CD4-positive, alpha-beta memory T cell (primary cell): ENCODE data around the gene CERS1. TPM values are rescaled to one million over a fixed set of nuclear protein-coding genes. Genes with fewer than 3 reads are reported as not detected.

Source experiments
- CTCF ChIA-PET: fragments of 350-600 bp; sonication (Branson Sonifier 250); formaldehyde crosslinking; loops from one replicate; lab custom pipeline; 2021; ENCODE audit warnings: inconsistent platforms; ENCODE audit not compliant: partially characterized antibody; lab: Charles Lee
- POLR2A ChIA-PET: fragments of 350-600 bp; sonication (Branson Sonifier 250); formaldehyde crosslinking; loops from one replicate; lab custom pipeline; 2021; ENCODE audit not compliant: partially characterized antibody; lab: Charles Lee
- DNase-seq, 5 donors: peaks; one replicate each; pipeline versions ENCODE4 v3.0.0 to v3.0.0-alpha.2; 2020 to 2022; ENCODE audit warnings: mixed read lengths in 1 of 5
- H3K27ac ChIP-seq: one replicate; pipeline ENCODE4 v1.7.0; 2013; ENCODE audit warnings: low read depth, low read length
- H3K27me3 ChIP-seq: 2 replicates; pipeline ENCODE4 v1.7.0; 2013; ENCODE audit warnings: mild to moderate bottlenecking, low read length, moderate library complexity; ENCODE audit not compliant: insufficient read depth
- H3K36me3 ChIP-seq: 2 replicates; pipeline ENCODE4 v1.7.0; 2013; ENCODE audit warnings: mild to moderate bottlenecking, low read length, moderate library complexity; ENCODE audit not compliant: insufficient read depth
- H3K4me1 ChIP-seq: 2 replicates; pipeline ENCODE4 v1.7.0; 2013; ENCODE audit warnings: mild to moderate bottlenecking, low read length, moderate library complexity; ENCODE audit not compliant: insufficient read depth
- H3K4me3 ChIP-seq, 2 donors: one replicate each; pipeline ENCODE4 v1.7.0; 2013; ENCODE audit warnings: low read length in 2 of 2, mild to moderate bottlenecking in 1 of 2
- H3K9me3 ChIP-seq, 2 donors: one replicate each; pipeline ENCODE4 v1.7.0; 2013; ENCODE audit warnings: low read length in 2 of 2, control low read depth in 1 of 2; ENCODE audit not compliant: control insufficient read depth in 1 of 2
- H3K27ac Mint-ChIP-seq, 7 donors: one replicate each; pipeline ENCODE4 v1.8.0; 2020 to 2021; ENCODE audit warnings: mixed read lengths in 7 of 7, mild to moderate bottlenecking in 6 of 7, inconsistent platforms in 3 of 7, moderate library complexity in 3 of 7
- H3K27me3 Mint-ChIP-seq, 2 donors: one replicate each; pipeline ENCODE4 v1.8.0; 2020 to 2021; ENCODE audit warnings: mixed read lengths in 2 of 2
- H3K36me3 Mint-ChIP-seq, 2 donors: one replicate each; pipeline ENCODE4 v1.8.0; 2020 to 2021; ENCODE audit warnings: mixed read lengths in 2 of 2, inconsistent platforms in 1 of 2, mild to moderate bottlenecking in 1 of 2
- H3K4me1 Mint-ChIP-seq, 4 donors: one replicate each; pipeline ENCODE4 v1.8.0; 2020 to 2021; ENCODE audit warnings: mixed read lengths in 4 of 4, mild to moderate bottlenecking in 1 of 4
- H3K4me3 Mint-ChIP-seq, 8 donors: one replicate each; pipeline ENCODE4 v1.8.0; 2020 to 2021; ENCODE audit warnings: mixed read lengths in 8 of 8, mild to moderate bottlenecking in 7 of 8, moderate library complexity in 6 of 8, inconsistent platforms in 3 of 8
- H3K9me3 Mint-ChIP-seq, 8 donors: one replicate each; pipeline ENCODE4 v1.8.0; 2020 to 2021; ENCODE audit warnings: mixed read lengths in 8 of 8, mild to moderate bottlenecking in 5 of 8, inconsistent platforms in 3 of 8, moderate library complexity in 1 of 8
- intact Hi-C: fragments of 100-400 bp; cut with micrococcal nuclease; formaldehyde crosslinking; loops from one replicate; pipeline ENCODE4 v1.15.1; 2023
- polyA plus RNA-seq, 2 donors: library from polyadenylated mRNA; unstranded; fragments of 300-500 nt; fragmentation: Illumina TruSeq; gene quantifications; one replicate each; pipeline ENCODE4 v1.2.3, GENCODE V29; 2021
- total RNA-seq, 2 experiments: library from RNA; stranded (reverse); gene quantifications; one replicate each; pipeline ENCODE4 v1.2.3, GENCODE V29; 2021

CERS1 gene
- total and polyA plus RNA-seq, 4 experiments from 2014 or later = not detected

- ChIA-PET POLR2A (interaction anchor here (0.6 to 2.3 kb wide), 6 partner anchors 10 to 430 kb away, joined by 3 to 19 read pairs (median 4); partner anchors contain the start of gene UPF1), CTCF (interaction anchor here (0.6 to 2.5 kb wide), 13 partner anchors 9 to 393 kb away, joined by 3 to 17 read pairs (median 3); partner anchors contain the start of gene REX1BD)
- Mint-ChIP-seq H3K36me3 (peaks cover 14 to 40% of the 10 kb centered on the region in 2 donors), H3K9me3 (peaks cover 0 to 3% (median 0%) of the 10 kb centered on the region in 8 donors), H3K27me3 (no peaks in the 10 kb centered on the region), H3K4me3 (peak overlapping the region; percentile 49 to 90 (median 70)), H3K27ac (peak overlapping the region in 5 of 7 donors; percentile 54 to 90 (median 86)), H3K4me1 (peaks cover 58 to 98% (median 80%) of the 10 kb centered on the region in 4 donors)
- Histone ChIP-seq H3K4me1 (peaks cover 91% of the 10 kb centered on the region), H3K27ac (peak overlapping the region; percentile 3), H3K36me3 (peaks cover 12% of the 10 kb centered on the region), H3K9me3 (no peaks in the 10 kb centered on the region), H3K4me3 (no peak overlapping the region), H3K27me3 (no peaks in the 10 kb centered on the region)
- intact Hi-C loops = no loop called here
- no peak for DNase-seq
Observed at GRCh38 chr19:18843960-18844359, 52.0 kb downstream of the CERS1 start.

GRCh38 chr19:18842166-18842565 lies 53.8 kb downstream of the CERS1 start:
- Mint-ChIP-seq H3K36me3 (peaks cover 9 to 38% of the 10 kb centered on the region in 2 donors), H3K27ac (peak overlapping the region; percentile 25 to 95 (median 84)), H3K9me3 (peaks cover 0 to 3% (median 0%) of the 10 kb centered on the region in 8 donors), H3K4me1 (peaks cover 60 to 98% (median 83%) of the 10 kb centered on the region in 4 donors), H3K27me3 (no peaks in the 10 kb centered on the region), H3K4me3 (peak overlapping the region; percentile 7 to 93 (median 68))
- Histone ChIP-seq H3K4me3 (no peak overlapping the region), H3K36me3 (no peaks in the 10 kb centered on the region), H3K9me3 (no peaks in the 10 kb centered on the region), H3K4me1 (peaks cover 95% of the 10 kb centered on the region), H3K27ac (no peak overlapping the region), H3K27me3 (no peaks in the 10 kb centered on the region)
- intact Hi-C loops = no loop called here
- no peak for DNase-seq
- ChIA-PET POLR2A (interaction anchor here (3.0 kb wide), 1 partner anchor 10 kb away, joined by 19 read pairs; the partner anchor contains the start of gene UPF1), CTCF (interaction anchor here (0.6 to 1.3 kb wide), 7 partner anchors 10 to 391 kb away, joined by 3 to 5 read pairs (median 3); partner anchors contain the start of gene FKBP8)

DNA sequence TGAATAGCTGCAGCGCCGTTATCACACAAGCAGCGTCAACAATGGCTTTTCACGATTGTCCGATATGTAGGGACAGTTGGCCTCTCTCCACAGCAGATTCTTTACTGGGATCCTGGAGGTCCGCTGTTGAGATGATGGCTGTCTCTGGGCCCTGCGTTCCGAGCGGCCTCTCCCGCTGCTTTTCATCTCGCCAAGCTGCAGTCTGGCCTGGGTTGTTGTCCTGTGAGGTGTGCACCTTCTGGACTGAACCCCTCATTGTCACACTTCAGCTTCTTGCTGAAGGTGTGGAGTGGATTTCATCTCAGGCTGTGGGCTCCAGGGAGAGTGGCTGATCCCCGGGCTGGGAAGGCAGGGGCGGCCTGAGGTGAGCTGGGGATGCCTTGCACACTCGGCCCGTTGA lies 54.6 kb downstream of the CERS1 start:
- Mint-ChIP-seq H3K27ac (peak overlapping the region in 5 of 7 donors; percentile 41 to 84 (median 53)), H3K9me3 (peaks cover 0 to 2% (median 0%) of the 10 kb centered on the region in 8 donors), H3K4me3 (peak overlapping the region in 5 of 8 donors; percentile 21 to 74 (median 50)), H3K4me1 (peaks cover 57 to 98% (median 82%) of the 10 kb centered on the region in 4 donors), H3K36me3 (peaks cover 8 to 35% of the 10 kb centered on the region in 2 donors), H3K27me3 (no peaks in the 10 kb centered on the region)
- Histone ChIP-seq H3K27me3 (no peaks in the 10 kb centered on the region), H3K9me3 (no peaks in the 10 kb centered on the region), H3K36me3 (no peaks in the 10 kb centered on the region), H3K27ac (no peak overlapping the region), H3K4me3 (no peak overlapping the region), H3K4me1 (peaks cover 95% of the 10 kb centered on the region)
- ChIA-PET POLR2A (interaction anchor here (3.0 kb wide), 1 partner anchor 9 kb away, joined by 19 read pairs; the partner anchor contains the start of gene UPF1), CTCF (interaction anchor here (0.6 to 1.4 kb wide), 3 partner anchors 25 to 247 kb away, joined by 3 to 4 read pairs (median 3); no protein-coding TSS in a partner anchor)
- intact Hi-C loops = no loop called here
- DNase-seq = no peak

DNA sequence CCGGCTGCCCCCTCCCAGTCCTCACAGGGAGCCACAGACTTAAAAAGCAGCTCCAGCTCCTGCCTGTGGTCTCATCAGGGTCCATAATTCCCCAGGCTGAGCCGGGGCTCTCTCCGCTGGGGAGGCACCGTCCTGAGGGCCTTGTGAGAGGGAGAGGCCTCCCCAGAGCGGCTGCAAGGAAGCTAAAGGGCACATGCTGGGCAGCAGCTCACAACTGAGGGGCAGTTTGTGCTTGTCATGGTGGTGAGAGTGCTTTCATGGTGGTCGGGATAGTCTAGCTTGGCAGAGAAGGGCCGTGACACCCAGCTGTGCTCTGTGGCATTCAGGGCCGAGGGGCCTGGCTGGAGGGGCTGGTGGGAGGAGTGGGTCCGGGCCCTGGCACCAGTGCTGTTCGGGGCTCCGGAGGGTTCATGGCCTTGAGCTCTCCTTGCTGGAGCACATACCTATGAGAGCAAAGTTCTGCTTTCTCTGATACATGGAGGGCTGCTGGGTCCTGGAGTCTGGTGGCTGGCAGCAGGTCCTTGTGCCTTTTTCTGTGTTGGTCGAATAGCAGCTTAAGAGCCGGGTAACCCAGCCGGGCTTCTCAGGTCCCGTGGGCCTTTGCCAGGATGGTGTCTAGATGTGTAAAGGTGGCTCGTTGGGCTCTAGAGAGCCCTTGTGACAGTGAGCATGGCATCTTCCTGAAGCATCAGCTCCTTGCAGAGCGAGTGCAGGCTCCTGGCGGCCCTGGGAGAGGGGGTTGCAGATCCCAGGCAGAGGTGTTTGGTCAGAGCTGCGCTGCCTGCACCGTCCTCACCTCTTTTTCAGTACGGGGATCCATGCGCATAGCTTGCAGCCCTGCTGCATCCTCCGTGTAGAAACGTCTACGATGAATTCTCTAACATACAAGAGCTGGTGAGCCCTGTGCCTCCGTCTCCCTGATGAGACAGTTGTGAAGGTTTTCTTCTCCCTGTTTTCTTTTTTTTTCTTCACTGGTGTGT lies 55.4 kb downstream of the CERS1 start:
- intact Hi-C loops = no loop called here
- Histone ChIP-seq H3K27ac (no peak overlapping the region), H3K27me3 (no peaks in the 10 kb centered on the region), H3K9me3 (no peaks in the 10 kb centered on the region), H3K36me3 (no peaks in the 10 kb centered on the region), H3K4me3 (no peak overlapping the region), H3K4me1 (peaks cover 95% of the 10 kb centered on the region)
- H3K36me3 Mint-ChIP-seq = peaks cover 16 to 39% of the 10 kb centered on the region in 2 donors
- H3K4me3 Mint-ChIP-seq = peak overlapping the region in 6 of 8 donors; percentile 13 to 63 (median 44)
- H3K4me1 Mint-ChIP-seq = peaks cover 61 to 98% (median 84%) of the 10 kb centered on the region in 4 donors
- CTCF ChIA-PET = interaction anchor here (1.2 to 1.4 kb wide), 3 partner anchors 16 to 247 kb away, joined by 3 to 4 read pairs (median 3); no protein-coding TSS in a partner anchor
- POLR2A ChIA-PET = interaction anchor here (3.0 kb wide), 1 partner anchor 8 kb away, joined by 19 read pairs; the partner anchor contains the start of gene UPF1
- H3K27ac Mint-ChIP-seq = peak overlapping the region; percentile 46 to 84 (median 56)
- DNase-seq = no peak
- no peaks in the 10 kb centered on the region for H3K9me3 Mint-ChIP-seq
- H3K27me3 Mint-ChIP-seq = no peaks in the 10 kb centered on the region

DNA sequence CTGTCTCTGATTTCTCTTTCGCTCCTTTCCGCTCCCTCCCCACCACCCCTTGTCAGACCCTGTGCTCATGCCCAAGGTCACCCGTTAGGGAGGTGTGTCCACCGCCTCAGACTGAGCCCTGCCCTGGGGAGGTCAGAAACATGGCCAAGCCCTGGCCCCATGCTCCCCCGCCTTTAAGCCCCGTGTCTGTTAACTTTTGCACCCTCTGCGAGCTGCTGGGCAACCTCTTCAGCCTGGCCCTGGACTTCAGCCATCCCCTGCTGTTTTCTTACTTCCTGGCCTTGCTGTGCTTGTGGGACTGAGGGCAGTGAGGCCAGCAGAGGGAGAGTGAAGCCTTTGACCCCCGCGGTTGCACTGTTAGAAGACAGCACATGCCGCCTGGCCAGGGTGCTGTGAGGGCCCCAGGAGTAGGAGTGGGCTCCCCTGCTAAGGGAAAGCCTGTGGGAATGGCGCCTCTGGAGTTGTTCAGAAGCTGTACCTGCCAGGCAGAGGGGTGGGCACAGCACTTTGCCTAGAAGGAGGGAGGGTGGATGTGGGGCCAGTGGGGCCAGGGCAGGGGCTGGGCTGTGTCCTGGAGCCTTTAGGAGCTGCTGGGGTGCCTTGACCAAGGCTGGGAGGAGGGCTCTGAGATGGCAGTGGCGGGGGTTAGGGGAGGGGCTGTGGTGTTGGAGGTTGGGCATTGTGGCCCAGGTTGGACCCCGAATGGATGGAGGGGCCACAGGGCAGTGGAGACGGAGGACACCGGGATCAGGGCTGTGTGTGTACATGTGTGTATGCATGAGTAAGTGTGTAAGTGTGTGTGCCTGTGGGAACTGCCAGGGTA lies 56.3 kb downstream of the CERS1 start:
- ChIA-PET POLR2A (interaction anchor here (3.0 kb wide), 1 partner anchor 7 kb away, joined by 19 read pairs; the partner anchor contains the start of gene UPF1), CTCF (interaction anchor here (1.2 to 2.5 kb wide), 3 partner anchors 8 to 246 kb away, joined by 3 to 19 read pairs (median 3); no protein-coding TSS in a partner anchor)
- Mint-ChIP-seq H3K27me3 (no peaks in the 10 kb centered on the region), H3K4me3 (peak overlapping the region in 3 of 8 donors; percentile 25 to 63 (median 48)), H3K4me1 (peaks cover 62 to 98% (median 85%) of the 10 kb centered on the region in 4 donors), H3K9me3 (no peaks in the 10 kb centered on the region), H3K27ac (peak overlapping the region in 4 of 7 donors; percentile 13 to 84 (median 60)), H3K36me3 (peaks cover 21 to 43% of the 10 kb centered on the region in 2 donors)
- intact Hi-C loops = no loop called here
- Histone ChIP-seq H3K27me3 (no peaks in the 10 kb centered on the region), H3K4me3 (no peak overlapping the region), H3K36me3 (peaks cover 4% of the 10 kb centered on the region), H3K4me1 (peaks cover 95% of the 10 kb centered on the region), H3K9me3 (no peaks in the 10 kb centered on the region), H3K27ac (no peak overlapping the region)
- DNase-seq = no peak

- peaks cover 36 to 47% of the 10 kb centered on the region in 2 donors for H3K36me3 Mint-ChIP-seq
- ChIA-PET POLR2A (interaction anchor here (1.5 to 1.7 kb wide), 2 partner anchors 10 to 13 kb away, joined by 5 to 9 read pairs; no protein-coding TSS in a partner anchor), CTCF (interaction anchor here (1.4 to 1.8 kb wide), 5 partner anchors 9 to 384 kb away, joined by 3 to 8 read pairs (median 4); no protein-coding TSS in a partner anchor)
- Histone ChIP-seq H3K9me3 (no peaks in the 10 kb centered on the region), H3K27me3 (no peaks in the 10 kb centered on the region), H3K4me3 (no peak overlapping the region), H3K36me3 (peaks cover 11% of the 10 kb centered on the region), H3K4me1 (peaks cover 64% of the 10 kb centered on the region), H3K27ac (no peak overlapping the region)
- no peaks in the 10 kb centered on the region for H3K9me3 Mint-ChIP-seq
- no peaks in the 10 kb centered on the region for H3K27me3 Mint-ChIP-seq
- no peak for DNase-seq
- peak overlapping the region; percentile 90 to 99 (median 95) for H3K4me3 Mint-ChIP-seq
- peaks cover 40 to 76% (median 60%) of the 10 kb centered on the region in 4 donors for H3K4me1 Mint-ChIP-seq
- H3K27ac Mint-ChIP-seq = peak overlapping the region in 6 of 7 donors; percentile 14 to 95 (median 92)
- intact Hi-C loops = no loop called here
Observed at GRCh38 chr19:18834644-18834984, 61.3 kb downstream of the CERS1 start.
